Psoas muscle (tissue), 8 donors: Measurements from ENCODE around the gene UGT3A1. TPM values are rescaled to one million over a fixed set of nuclear protein-coding genes. Genes with fewer than 3 reads are reported as not detected.
"Not testable (repeated sequence)": the region's sequence is repeated elsewhere in the genome, so short reads cannot be mapped to it uniquely, and the experiment has no call there.

Source experiments
- ATAC-seq, 4 donors: fragments of 200-7000 bp; cut with Tn5 transposase; one replicate each; pipeline ENCODE4 v1.9.1; 2020; ENCODE audit warnings: moderate library complexity in 3 of 4, mild to moderate bottlenecking in 2 of 4
- DNase-seq, 2 donors: peaks; one replicate each; pipeline ENCODE4 v3.0.0-alpha.2; 2020
- H3K27ac ChIP-seq: fragments of 200-600 bp; one replicate; pipeline ENCODE4 v1.8.0; 2022
- H3K27me3 ChIP-seq, 3 donors: fragments of 200-600 bp in 1 of 3; one replicate each; pipeline versions ENCODE4 v1.6.1 to v1.8.0; 2013 to 2022; ENCODE audit warnings: low read length in 2 of 3, mild to moderate bottlenecking in 2 of 3, moderate library complexity in 1 of 3; ENCODE audit not compliant: insufficient read depth in 3 of 3
- H3K36me3 ChIP-seq, 2 donors: fragments of 200-600 bp in 1 of 2; one replicate each; pipeline versions ENCODE4 v1.6.1 to v1.8.0; 2013 to 2022; ENCODE audit warnings: low read depth in 1 of 2, mild to moderate bottlenecking in 1 of 2, moderate library complexity in 1 of 2; ENCODE audit not compliant: insufficient read depth in 1 of 2
- H3K4me1 ChIP-seq: fragments of 200-600 bp; one replicate; pipeline ENCODE4 v1.8.0; 2022
- H3K4me3 ChIP-seq: fragments of 200-600 bp; one replicate; pipeline ENCODE4 v1.8.0; 2022; ENCODE audit warnings: mild to moderate bottlenecking
- H3K9me3 ChIP-seq: fragments of 200-600 bp; one replicate; pipeline ENCODE4 v1.8.0; 2022
- WGBS, 3 donors: extraction: QIAGEN DNeasy Blood & Tissue Kit; methylation state at CpG; one replicate each; pipeline versions ENCODE4 v1.1.6 to v1.1.7; 2013; 5-methylcytosine and 5-hydroxymethylcytosine counted together
- intact Hi-C, 2 donors: fragments of 100-400 bp; cut with DNase I; formaldehyde crosslinking; loops; one replicate each; pipeline versions ENCODE4 v1.11.0 to v1.14.2; 2022
- polyA plus RNA-seq, 3 donors: library from polyadenylated mRNA; stranded (reverse); fragments of 200-250 nt; gene quantifications; one replicate each; pipeline ENCODE4 v1.2.3, GENCODE V29; 2013
- total RNA-seq, 4 donors: library from RNA; stranded (reverse); fragmentation: NEBNext Ultra II Directional in 2 of 4; extraction: Animal tissue kit (Norgen Biotek cat#: 25700) in 2 of 4; gene quantifications; one replicate each; pipeline versions ENCODE4 v1.2.1 to v1.2.4, GENCODE V29; 2021 to 2023
- TF ChIP-seq, protein P1 (sequence below): fragments of 200-600 bp; IDR thresholded peaks from one replicate; pipeline ENCODE4 v1.8.0; 2022; ENCODE audit warnings: antibody characterized with exemption
- donor health status: healthy with polysubstance abuse.
- donor health status: DM: no; HTN: no; CAD: no; lungs with moderate emphysema.
- donor health status: Bipolar disorder and iron deficiency.
- donor health status: healthy.
- donor health status: DM: yes; HTN: yes; CAD: no.
- donor health status: DM: no; HTN: no; CAD: no.
- donor health status: DM: no; HTN: no; CAD: no.
- donor health status: DM: yes; HTN: yes; CAD: no.

The UGT3A1 gene
- total and polyA plus RNA-seq, 7 donors, result 0.21 to 4.1 (median 0.67) TPM

DNA sequence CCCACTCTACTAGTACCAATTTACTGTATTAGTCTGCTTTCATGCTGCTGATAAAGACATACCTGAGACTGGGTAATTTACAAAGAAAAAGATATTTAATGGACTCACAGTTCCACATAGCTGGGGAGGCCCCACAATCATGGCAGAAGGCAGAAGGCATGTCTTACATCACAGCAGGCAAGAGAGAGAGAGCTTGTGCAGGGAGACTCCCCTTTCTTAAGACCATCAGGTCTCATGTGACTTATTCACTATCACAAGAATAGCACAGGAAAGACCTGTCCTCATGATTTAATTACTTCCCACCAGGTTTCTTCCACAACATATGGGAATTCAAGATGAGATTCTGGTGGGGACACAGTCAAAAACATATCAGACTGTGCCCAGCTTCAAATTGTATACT lies 11.5 kb downstream of the UGT3A1 start:
- Histone ChIP-seq H3K9me3 (peaks cover 8% of the 10 kb centered on the region), H3K4me3 (no peak overlapping the region), H3K27me3 (no peaks in the 10 kb centered on the region), H3K27ac (no peak overlapping the region), H3K36me3 (no peaks in the 10 kb centered on the region), H3K4me1 (no peaks in the 10 kb centered on the region)
- no peak for DNase-seq
- TF ChIP-seq, protein P1, sequence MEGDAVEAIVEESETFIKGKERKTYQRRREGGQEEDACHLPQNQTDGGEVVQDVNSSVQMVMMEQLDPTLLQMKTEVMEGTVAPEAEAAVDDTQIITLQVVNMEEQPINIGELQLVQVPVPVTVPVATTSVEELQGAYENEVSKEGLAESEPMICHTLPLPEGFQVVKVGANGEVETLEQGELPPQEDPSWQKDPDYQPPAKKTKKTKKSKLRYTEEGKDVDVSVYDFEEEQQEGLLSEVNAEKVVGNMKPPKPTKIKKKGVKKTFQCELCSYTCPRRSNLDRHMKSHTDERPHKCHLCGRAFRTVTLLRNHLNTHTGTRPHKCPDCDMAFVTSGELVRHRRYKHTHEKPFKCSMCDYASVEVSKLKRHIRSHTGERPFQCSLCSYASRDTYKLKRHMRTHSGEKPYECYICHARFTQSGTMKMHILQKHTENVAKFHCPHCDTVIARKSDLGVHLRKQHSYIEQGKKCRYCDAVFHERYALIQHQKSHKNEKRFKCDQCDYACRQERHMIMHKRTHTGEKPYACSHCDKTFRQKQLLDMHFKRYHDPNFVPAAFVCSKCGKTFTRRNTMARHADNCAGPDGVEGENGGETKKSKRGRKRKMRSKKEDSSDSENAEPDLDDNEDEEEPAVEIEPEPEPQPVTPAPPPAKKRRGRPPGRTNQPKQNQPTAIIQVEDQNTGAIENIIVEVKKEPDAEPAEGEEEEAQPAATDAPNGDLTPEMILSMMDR, result no peak
- no peak for ATAC-seq
- intact Hi-C loops, result no loop called here

DNA sequence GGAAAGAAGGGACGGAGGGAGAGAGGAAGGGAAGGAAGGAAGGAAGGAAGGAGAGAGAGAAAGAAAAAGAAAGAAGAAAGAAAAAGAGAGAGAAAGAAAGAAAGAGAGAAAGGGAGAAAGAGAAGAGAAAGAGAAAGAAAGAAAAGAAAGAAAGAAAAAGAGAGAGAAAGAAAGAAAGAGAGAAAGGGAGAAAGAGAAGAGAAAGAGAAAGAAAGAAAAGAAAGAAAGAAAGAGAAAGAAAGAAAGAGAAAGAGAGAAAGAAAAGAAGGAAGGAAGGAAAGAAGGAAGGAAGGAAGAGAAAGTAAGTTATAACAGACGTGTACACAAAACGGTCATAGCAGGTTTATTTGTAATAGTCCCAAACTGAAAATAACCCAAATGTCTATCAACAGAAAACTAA lies 14.3 kb downstream of the UGT3A1 start:
- WGBS, 3 donors, result 60 to 90% (median 80%) methylated on average over 3 of the region's 3 CpGs
- ATAC-seq, H3K4me3 ChIP-seq, H3K27me3 ChIP-seq, H3K9me3 ChIP-seq, H3K27ac ChIP-seq, DNase-seq, H3K4me1 ChIP-seq, intact Hi-C loops, H3K36me3 ChIP-seq: not testable (repeated sequence)

DNA sequence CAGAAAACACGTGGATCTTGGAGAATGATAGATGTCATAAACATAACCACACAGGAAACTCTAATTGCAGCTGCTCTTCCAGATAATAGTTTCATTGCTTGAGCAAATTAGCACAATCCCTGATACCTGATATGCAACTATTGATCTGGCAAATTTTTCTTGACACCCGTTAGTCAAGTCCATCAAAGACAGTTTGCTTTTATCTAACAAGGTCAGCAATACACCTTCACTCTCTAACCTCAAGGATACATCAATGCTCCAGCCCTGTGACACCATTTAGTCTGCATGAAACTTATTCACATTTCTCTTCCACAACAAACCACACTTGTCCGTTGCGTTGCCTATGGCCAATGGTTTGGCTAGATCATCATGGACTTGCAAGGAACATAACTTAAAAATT lies 16.6 kb downstream of the UGT3A1 start:
- WGBS, 3 donors, result 78 to 81% (median 81%) methylated on average over 4 of the region's 4 CpGs
- no peak overlapping the region for H3K4me3 ChIP-seq
- ATAC-seq (no peak), DNase-seq (no peak)
- H3K27ac ChIP-seq, result no peak overlapping the region
- H3K9me3 ChIP-seq, result no peaks in the 10 kb centered on the region
- TF ChIP-seq, protein P1, result no peak
- H3K4me1 ChIP-seq, result no peaks in the 10 kb centered on the region
- no peaks in the 10 kb centered on the region for H3K27me3 ChIP-seq
- H3K36me3 ChIP-seq, result no peaks in the 10 kb centered on the region
- intact Hi-C loops, result no loop called here

DNA sequence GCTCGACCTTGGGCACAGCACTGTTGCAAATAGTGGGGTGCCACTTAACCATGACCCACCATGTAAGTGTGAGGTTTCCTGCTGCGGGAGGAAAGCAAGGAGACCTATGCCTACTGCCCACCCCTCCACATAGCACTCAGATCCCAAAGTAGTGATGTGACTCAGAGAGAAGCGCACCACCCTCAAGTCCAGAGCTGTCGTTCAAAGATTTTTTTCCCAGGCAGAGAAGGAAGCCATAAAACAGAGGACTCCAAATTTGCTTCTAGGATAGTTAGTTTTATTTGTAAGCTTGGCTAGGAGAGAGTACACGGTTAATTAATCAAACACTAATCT lies 19.3 kb downstream of the UGT3A1 start:
- no peak overlapping the region for H3K4me3 ChIP-seq
- TF ChIP-seq, protein P1, result no peak
- no peak for ATAC-seq
- no peaks in the 10 kb centered on the region for H3K36me3 ChIP-seq
- H3K27ac ChIP-seq, result no peak overlapping the region
- no peaks in the 10 kb centered on the region for H3K4me1 ChIP-seq
- intact Hi-C loops, result no loop called here
- no peak for DNase-seq
- 83 to 86% (median 83%) methylated on average over 5 of the region's 5 CpGs for WGBS, 3 donors
- H3K9me3 ChIP-seq, result no peaks in the 10 kb centered on the region
- no peaks in the 10 kb centered on the region for H3K27me3 ChIP-seq

DNA sequence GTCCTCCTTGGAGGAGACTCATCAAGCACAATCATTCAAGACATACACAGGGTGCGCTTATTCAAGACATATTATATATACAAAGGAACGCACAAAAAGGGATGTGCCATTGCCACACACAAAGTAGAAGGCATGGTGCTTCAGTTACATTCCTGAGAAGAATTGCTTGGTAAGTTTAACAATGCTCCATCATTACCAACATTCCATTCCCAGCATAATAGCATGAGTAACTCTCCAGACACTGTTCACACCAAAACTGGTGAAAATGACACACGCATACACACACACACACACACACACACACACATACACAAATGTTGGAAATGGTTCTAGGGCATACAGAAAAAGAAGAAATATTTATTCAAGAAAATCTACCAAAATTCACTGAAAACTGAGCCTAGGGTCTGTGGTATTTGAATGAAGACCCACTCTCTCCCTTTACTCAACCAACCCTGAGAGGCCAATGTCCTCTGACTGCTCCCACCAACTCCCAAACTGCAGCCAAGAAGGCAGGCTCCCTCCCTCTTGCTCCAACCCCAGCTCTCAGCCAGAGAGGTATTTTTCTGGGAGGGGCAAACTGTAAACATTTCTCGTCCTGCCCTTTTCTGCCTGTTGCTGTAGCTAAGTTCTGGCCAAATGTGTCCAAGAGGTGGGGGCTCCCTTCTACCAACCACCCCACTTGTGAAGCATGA lies 19.9 kb downstream of the UGT3A1 start:
- TF ChIP-seq, protein P1, result no peak
- ATAC-seq (no peak), DNase-seq (no peak)
- intact Hi-C loops, result no loop called here
- Histone ChIP-seq H3K27me3 (no peaks in the 10 kb centered on the region), H3K4me1 (no peaks in the 10 kb centered on the region), H3K27ac (no peak overlapping the region), H3K36me3 (no peaks in the 10 kb centered on the region), H3K4me3 (no peak overlapping the region), H3K9me3 (no peaks in the 10 kb centered on the region)
- WGBS, 3 donors, result 84 to 88% (median 87%) methylated on average over 4 of the region's 4 CpGs
